Measurements from ENCODE around the gene GBF1. TPM values are rescaled to one million over a fixed set of nuclear protein-coding genes. Genes with fewer than 3 reads are reported as not detected.

The GBF1 gene
- total and polyA plus RNA-seq, 10 of the 15 experiments (the other 5 are each of a cell fraction or from before 2014, with no cell fraction given) = 0.82 to 42.0 (median 21.8) TPM

- 0 out of 2 replicates have a peak, but pooled peaks have one; percentile 47 for TF ChIP-seq NBN (IDR thresholded peaks at IDR 0.05)
- no peak for TF ChIP-seq CHD4 (IDR thresholded peaks at IDR 0.05)
- 0 out of 2 replicates have a peak, but pooled peaks have one; percentile 37 for TF ChIP-seq CREM (IDR thresholded peaks at IDR 0.05; ENCODE audit: low read depth)
- peak; percentile 57; the same call in 1 of the 2 replicates for TF ChIP-seq RB1 (IDR thresholded peaks at IDR 0.05; ENCODE audit: borderline replicate concordance)
- TF ChIP-seq IKZF1 (conservative IDR thresholded peaks at IDR 0.05) = peak; percentile 16; the same call in 1 of the 2 replicates
- TF ChIP-seq WRNIP1 (IDR thresholded peaks at IDR 0.05; ENCODE audit: borderline replicate concordance, low read depth, low read length) = no peak
- peak; percentile 48 for TF ChIP-seq MXI1 (IDR thresholded peaks at IDR 0.05; ENCODE audit: low read depth, low read length)
- peak; percentile 92 for TF ChIP-seq SMC3 (IDR thresholded peaks at IDR 0.05; ENCODE audit: borderline replicate concordance, low read length)
- TF ChIP-seq IRF4 (IDR thresholded peaks at IDR 0.05; ENCODE audit: low read depth, low read length) = peak; percentile 67; the same call in 1 of the 2 replicates
Observed at GRCh38 chr10:102229810-102230263, 15.5 kb upstream of the GBF1 start (continued).

- H4K20me1 ChIP-seq (ENCODE audit: control insufficient read depth, insufficient read depth) = no peaks in the 10 kb centered on the region
- FAIRE-seq (no peak), DNase-seq (ENCODE audit: low read depth, low spot score) (no peak), ATAC-seq (peak; percentile 48)
- BruUV-seq (replicated peaks) = no TSS peak
- whole genome bisulfite sequencing (ENCODE audit: insufficient coverage, insufficient replicate concordance, low lambda C conversion rate, missing lambda C conversion rate) = 3% methylated on average over 42 of the region's 50 CpGs
- H3K27me3 ChIP-seq (replicated peaks in 1 of 2; ENCODE audit: control insufficient read depth in 2 of 2, insufficient read depth in 2 of 2, low read length in 1 of 2) = peaks cover 7 to 11% of the 10 kb centered on the region in 2 experiments
- peak overlapping the region; percentile 64 for H3K4me3 ChIP-seq
- no peak overlapping the region; the same call in 1 of the 2 replicates for H3K9ac ChIP-seq (ENCODE audit: control insufficient read depth, insufficient read depth, low read length)
- in situ Hi-C loops (cut with MboI) = no loop called here
- peak overlapping the region; percentile 89 for H3K4me2 ChIP-seq (ENCODE audit: control insufficient read depth, insufficient read depth)
- no peaks in the 10 kb centered on the region for H3K9me3 ChIP-seq (replicated peaks; ENCODE audit: control insufficient read depth, insufficient read depth, low read length)
- H3K27ac ChIP-seq (ENCODE audit: control insufficient read depth, insufficient read depth) = no peak overlapping the region
- peak overlapping the region; percentile 87 for H2AFZ ChIP-seq (ENCODE audit: control insufficient read depth, low read depth, low read length)
- ChIA-PET RAD21 (ENCODE audit: unreplicated experiment) (interaction anchor here (0.7 to 13.1 kb wide), 39 partner anchors 8 to 366 kb away, joined by 3 to 256 read pairs (median 6); partner anchors contain the start of genes C10orf95, FBXL15, GBF1 and NFKB2), SMC1A (ENCODE audit: uncharacterized antibody, unreplicated experiment) (interaction anchor here (0.6 to 12.2 kb wide), 28 partner anchors 10 to 354 kb away, joined by 3 to 231 read pairs (median 4); partner anchors contain the start of genes ACTR1A, CUEDC2, GBF1 and PITX3), POLR2A (interaction anchor here (0.6 to 1.4 kb wide), 9 partner anchors 10 to 231 kb away, joined by 3 to 4 read pairs (median 3); partner anchors contain the start of gene C10orf95), CTCF (interaction anchor here (0.5 to 15.4 kb wide), 69 partner anchors 9 to 704 kb away, joined by 3 to 632 read pairs (median 5); partner anchors contain the start of genes C10orf95, CUEDC2, FBXL15 and GBF1)
- intact Hi-C loops (cut with micrococcal nuclease; ENCODE audit: unreplicated experiment) = loop anchor here (2.0 to 5.0 kb wide), 2 partner anchors 168 to 352 kb away; no protein-coding TSS in a partner anchor
- H3K36me3 ChIP-seq (ENCODE audit: control insufficient read depth in 2 of 2, insufficient read depth in 2 of 2, low read length in 1 of 2) = no peaks in the 10 kb centered on the region
- no peaks in the 10 kb centered on the region for H3K79me2 ChIP-seq (ENCODE audit: control insufficient read depth, insufficient read depth, low read length)
- H3K4me1 ChIP-seq (ENCODE audit: control insufficient read depth, insufficient read depth, low read length) = peaks cover 15% of the 10 kb centered on the region
- no peak for TF ChIP-seq RB1 (IDR thresholded peaks at IDR 0.05; ENCODE audit: borderline replicate concordance)
- no peak for TF ChIP-seq IRF3 (IDR thresholded peaks at IDR 0.05)
- no peak for TF ChIP-seq RFX5 (IDR thresholded peaks at IDR 0.05; ENCODE audit: low read depth, low read length)
- no peak for TF ChIP-seq E2F8 (IDR thresholded peaks at IDR 0.05; ENCODE audit: low read depth, partially characterized antibody)
- no peak for TF ChIP-seq ATF7 (IDR thresholded peaks at IDR 0.05; ENCODE audit: low read depth)
- TF ChIP-seq PAX8 (IDR thresholded peaks at IDR 0.05) = no peak
- no peak for TF ChIP-seq BCL11A (IDR thresholded peaks at IDR 0.05; ENCODE audit: low read depth, low read length)
- TF ChIP-seq E2F4 (IDR thresholded peaks at IDR 0.05; ENCODE audit: low read depth, low read length) = no peak
- no peak for TF ChIP-seq PBX3 (IDR thresholded peaks at IDR 0.05; ENCODE audit: insufficient replicate concordance, low read depth, low read length)
Observed at GRCh38 chr10:102230264-102230860, 15.0 kb upstream of the GBF1 start.

Measured in GM12878 (cell line).